Stimulated activated CD8-positive, alpha-beta memory T cell treated with anti-CD3 and anti-CD28 coated beads, Interleukin-15, amount 100 ng/mL, for 48 hours (primary cell): ENCODE results near the gene SPOCK3.
"Not testable (repeated sequence)": the region's sequence is repeated elsewhere in the genome, so short reads cannot be mapped to it uniquely, and the experiment has no call there.

Experiments
- DNase-seq, 2 donors: peaks; one replicate each; pipeline ENCODE4 v3.0.0-alpha.2; 2020; ENCODE audit warnings: low read depth in 2 of 2

Gene SPOCK3

DNA sequence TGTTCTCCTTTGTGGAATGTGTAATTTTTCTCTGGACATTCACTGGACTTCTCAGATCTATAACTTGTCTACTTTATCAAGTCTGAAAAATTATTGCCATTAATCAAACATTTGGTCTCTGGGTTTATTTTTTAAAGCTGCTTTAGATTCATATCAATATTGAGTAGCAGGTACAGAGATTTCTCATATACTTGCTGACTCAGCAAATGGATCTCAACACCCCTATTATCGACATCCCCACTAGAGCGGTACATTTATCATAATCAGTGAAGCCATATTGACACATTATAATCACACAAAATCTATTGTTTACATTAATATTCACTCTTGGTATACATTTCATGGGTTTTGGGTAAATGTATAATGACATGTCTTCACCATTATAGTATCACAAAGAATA is 268.7 kb downstream of the SPOCK3 start:
- DNase-seq = no peak

DNA sequence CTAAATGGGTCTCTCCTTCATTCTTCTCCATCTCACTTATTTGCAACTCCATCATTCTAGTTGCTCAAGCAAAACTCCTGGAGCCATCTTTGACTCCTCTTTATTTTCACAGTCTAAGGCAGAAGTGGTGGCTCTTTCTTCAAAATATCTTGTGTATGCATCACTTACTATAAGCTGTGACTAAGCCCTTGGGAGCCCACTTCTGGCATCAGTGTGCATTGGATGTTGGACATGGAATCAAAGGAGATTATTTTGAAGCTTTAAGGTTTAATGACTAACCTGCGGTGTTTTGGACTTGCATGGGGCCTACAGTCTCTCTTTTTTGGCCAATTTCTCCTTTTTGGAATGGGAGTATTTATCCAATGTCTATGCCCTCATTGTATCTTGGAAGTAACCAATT is 276.8 kb downstream of the SPOCK3 start:
- DNase-seq = no peak

DNA sequence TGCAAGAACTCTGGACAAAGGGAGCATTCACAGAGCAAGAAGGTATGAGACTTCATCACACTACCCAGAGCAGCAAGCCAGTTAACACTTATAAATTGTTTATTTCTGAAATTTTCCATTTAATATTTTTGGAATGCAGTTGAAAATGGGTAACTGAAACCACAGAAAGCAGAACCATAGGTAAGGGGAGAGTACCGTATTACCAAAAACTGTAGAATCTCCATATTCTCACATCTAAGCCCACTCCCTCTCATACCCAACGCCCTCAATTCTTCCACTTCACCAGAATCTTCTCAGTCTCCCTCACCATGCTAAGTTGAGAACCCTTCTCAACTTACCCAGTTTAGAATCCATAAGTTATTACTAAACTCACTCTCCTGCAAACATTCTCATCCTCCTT is 277.8 kb downstream of the SPOCK3 start:
- DNase-seq = no peak

DNA sequence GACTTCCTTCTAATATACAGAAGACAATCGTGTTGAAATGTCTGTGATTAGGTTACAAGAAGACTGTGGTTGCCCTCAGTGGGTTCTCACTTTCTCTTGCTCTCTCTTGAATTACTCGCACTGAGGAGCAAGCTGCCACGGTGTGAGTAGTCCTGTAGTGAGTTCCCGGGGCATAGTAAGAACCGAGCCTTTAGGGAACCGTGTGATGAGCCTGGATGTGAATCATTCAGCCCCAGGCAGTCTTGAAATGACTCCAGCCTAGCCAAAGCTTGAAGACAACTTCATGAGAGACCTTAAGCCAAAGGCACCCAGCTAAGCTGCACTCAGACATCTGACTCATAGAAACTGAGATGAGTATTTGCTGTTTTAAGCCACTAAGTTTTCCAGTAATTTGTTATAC is 292.7 kb downstream of the SPOCK3 start:
- DNase-seq = peak in 1 of 2 donors; percentile 4

DNA sequence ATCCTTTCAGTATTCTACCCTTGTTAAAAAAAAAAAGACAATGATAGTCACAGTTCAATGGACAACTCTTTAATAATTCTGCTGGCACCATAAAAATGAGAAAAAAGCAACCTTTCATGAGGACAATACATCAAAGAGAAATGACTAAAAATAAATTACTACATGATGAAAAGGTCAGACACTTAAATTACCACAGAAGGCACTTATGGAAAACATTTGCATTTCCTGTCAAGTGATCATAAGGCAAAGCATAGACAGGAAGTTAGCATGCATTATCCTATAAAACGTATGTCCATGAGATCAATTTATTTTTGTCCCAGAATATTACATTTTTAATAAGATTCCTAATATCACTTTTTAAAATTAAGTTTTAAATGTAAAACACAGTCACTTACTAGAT is 303.8 kb downstream of the SPOCK3 start:
- DNase-seq = no peak

DNA sequence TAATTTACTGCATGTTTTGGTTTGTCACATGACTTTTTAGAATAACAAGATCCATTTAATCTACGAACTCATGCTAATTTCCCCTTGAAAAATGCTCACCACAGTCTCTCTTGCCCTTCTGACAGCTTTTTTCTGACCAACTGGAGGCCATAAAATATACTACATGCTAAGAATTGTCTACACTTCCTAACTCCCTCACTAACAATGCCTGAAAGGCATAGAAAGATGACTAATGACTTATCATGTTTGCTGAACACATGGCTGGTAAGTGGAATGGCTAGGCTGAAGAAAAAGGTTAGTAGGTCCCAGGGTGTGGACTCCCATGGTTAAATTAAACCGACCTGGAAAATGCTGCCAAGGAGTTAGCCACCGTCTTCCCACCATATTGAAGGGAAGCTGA is 309.9 kb downstream of the SPOCK3 start:
- DNase-seq = no peak

DNA sequence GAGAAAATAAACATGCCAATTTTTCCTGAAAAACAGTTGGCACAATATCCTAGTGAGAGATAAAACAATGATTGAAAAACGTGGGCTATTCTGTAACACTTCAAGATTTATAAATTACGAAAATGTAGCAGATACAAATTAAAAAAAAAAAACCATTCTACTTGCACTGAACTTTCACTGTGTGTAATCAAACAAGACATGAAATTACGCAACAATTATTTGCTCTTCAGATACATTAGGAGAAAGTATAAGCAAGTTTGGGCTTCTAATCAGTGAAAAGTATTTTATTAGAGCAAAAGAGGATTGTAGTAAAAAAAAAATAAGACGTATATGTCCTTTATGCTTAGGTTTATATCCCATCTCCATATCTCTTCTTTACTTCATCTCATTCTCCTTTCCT is 320.4 kb downstream of the SPOCK3 start:
- no peak for DNase-seq

DNA sequence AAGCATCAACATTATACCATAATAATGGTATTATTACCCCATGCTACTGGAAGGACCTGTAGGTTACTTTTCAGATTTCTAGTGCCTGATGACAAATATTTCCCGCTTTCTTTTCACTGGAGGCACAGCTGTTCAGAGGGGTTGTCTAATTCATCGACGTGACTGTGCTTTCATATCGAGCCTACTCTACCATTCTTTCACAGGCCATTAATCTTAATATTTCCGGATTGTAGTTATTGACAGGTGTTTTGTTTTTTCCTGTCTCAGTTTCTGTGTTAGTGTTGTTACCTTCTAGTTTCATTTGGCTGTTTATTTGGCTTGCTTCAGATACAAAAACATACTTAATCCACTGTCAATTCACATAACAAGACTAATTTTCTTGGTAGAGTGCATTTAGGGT is 330.9 kb downstream of the SPOCK3 start:
- no peak for DNase-seq

DNA sequence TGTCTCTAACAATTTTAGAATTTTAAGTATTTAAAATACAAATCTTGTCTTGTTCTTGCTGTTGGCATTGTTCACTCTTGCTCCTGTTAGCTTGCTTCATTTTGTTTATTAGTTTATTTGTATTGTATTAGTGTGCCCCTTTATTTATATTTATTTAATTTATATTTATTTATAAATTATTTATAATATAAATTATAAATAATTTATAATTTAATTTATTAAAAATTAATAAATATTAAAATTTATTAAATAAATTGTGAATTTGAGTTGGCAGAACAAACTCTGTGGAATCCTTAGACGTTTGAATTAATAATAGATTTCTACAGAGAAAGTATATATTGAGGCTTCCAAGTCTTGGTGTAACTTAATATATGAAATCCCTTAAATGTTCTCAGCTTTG is 331.4 kb downstream of the SPOCK3 start:
- no peak for DNase-seq

DNA sequence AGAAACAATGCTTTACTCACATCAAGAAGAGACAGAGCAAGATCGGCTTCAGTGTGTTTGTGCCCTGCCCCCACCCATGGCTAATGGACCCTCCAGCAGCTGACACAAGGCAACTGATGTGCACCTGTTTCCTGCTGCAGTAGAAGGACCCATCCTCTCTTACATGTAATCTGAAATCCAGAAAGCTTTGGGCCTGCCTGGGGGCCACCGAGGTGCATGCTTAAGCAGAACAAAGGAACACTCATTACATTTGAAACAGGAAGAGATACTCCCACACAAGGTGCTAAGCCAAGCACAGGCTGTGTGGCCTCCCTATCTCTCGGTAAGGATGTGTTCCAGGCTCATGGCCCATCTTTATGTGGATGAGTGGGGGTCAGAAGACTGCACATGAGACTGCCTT is 338.0 kb downstream of the SPOCK3 start:
- no peak for DNase-seq

DNA sequence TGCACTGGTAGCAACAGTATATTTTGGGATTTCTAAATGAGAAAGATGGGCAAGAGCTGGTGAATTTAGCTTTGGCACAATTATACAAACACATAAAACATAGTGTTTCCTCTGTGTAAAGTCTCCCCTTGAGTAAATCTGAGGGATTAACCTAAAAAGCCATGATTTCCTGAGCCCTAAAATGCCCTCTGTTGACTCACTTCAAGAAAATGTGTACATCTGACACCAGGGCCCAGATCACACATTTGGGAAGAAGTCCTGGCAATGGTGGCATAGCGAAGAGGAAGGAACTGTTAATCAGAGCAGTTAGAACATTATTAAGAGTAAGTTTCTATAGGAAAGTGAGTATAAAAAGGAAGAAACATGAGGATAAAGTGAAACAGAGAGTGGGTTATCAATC is 338.5 kb downstream of the SPOCK3 start:
- no peak for DNase-seq

DNA sequence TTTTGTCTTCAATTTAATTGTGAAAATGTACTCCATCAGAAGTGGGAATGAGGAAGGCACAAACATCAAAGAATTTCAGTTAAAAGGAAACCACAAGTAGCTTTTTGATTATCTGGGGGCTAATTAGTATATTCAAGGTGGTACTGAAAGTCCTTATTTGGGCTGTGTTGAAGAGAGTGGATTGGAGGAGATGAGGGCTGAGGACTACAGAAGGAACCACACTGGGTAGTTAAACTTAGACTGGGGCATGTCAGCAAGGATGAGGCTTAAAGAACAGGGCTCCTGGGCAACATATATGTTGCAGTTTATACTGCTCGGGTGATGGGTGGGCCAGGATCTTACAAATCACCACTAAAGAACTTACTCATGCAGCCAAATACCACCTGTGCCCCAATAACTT is 346.8 kb downstream of the SPOCK3 start:
- no peak for DNase-seq

DNA sequence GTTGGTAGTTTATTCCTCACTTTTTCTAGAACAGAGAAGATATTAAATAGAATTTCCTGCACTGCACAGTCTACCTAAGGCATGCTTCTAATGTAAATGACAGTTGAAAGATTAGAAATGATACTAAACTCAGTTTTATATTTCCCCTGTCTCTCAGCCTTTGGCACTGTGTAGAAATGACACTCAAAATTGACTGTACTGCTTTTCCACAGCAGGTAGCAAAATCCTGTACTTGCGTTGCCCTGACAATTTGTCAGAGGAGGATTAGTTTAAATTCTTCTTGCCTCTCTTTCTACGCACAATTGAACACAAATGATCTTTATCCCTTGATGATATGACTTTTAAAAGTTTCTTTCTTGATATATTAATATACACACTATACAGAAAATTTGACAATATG is 347.6 kb downstream of the SPOCK3 start:
- DNase-seq = no peak

DNA sequence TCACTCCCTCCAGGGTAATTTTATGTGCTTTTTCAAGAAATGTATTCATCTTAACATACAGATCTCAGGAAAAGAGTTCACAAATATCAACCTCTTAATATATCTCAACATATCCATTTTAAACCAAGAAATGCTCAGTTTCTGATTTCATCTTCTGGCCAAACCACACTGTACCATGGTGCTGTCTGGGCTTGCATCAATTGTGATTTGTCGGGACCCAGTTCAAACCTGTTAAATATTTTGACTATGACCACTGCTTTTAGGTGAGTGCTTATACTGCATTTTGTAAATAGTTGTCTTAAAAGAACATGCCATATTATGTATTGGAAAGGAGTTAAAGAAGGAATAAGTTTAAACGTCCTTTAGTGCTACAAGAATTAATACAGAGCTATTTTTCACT is 352.1 kb downstream of the SPOCK3 start:
- no peak for DNase-seq

DNA sequence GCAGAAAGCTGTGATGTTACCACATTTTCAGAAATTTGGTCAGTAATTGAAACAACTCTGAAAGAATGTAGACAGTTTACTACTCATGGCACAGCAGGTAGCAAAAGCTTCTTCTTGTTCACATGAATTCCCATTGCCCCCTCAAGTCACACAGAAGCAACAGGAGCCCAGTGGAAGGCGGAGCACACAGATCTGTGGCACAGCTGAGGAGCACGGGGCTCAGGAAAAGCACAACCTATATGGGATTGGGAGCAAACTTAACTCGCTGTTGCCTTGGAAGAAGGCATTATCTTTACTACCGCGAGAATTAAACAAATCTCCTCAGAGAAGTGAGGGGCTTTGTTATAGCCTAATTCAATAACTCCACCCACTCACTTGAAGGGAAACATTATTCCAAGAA is 358.5 kb downstream of the SPOCK3 start:
- DNase-seq = no peak

DNA sequence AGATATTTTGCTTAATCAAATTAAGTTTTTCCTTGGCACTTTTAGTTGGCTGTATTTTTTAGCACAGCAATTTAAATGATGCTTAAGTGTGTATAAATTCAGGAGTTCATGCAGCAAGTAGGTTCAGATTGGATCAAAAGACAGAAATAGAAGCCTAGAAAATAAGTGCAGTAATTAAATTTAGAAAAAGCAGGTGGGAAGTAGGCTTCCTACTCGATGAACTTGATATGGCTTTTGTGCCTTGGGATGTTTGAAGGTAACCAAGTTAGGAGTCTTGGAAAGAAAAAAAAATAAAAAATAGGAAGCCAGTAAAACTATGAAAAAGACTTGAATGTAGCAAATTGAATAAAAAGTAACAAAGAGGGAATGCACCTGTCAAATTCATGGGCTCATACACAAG is 372.3 kb downstream of the SPOCK3 start:
- DNase-seq = no peak

DNA sequence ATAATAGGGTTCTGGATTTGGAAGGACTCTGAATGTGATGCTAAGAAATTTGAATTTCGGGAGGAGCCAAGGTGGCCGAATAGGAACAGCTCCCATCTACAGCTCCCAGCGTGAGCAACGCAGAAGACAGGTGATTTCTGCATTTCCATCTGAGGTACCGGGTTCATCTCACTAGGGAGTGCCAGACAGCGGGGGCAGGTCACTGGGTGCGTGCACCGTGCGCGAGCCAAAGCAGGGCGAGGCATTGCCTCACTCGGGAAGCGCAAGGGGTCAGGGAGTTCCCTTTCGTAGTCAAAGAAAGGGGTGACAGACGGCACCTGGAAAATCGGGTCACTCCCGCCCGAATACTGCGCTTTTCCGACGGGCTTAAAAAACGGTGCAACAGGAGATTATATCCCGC is 383.9 kb downstream of the SPOCK3 start:
- not testable (repeated sequence) for DNase-seq

DNA sequence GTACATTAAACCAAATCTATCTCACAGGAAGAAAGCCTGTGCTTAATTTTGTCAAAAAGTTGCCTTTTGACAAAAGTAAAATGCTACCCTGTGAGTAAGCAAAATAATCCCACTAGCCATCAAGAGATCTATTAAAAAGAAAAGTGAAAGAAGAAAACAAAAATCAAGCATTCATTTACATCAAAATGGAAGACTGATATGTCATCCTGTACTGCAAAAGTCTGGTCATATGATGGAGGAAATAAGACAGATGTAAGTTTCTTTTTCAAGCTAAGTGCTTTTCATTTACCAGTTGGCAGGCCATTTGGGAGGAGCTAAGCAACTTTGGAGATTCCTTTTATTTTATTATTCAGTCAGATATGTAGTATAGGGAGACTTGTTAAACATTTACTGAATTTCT is 387.4 kb downstream of the SPOCK3 start:
- no peak for DNase-seq

DNA sequence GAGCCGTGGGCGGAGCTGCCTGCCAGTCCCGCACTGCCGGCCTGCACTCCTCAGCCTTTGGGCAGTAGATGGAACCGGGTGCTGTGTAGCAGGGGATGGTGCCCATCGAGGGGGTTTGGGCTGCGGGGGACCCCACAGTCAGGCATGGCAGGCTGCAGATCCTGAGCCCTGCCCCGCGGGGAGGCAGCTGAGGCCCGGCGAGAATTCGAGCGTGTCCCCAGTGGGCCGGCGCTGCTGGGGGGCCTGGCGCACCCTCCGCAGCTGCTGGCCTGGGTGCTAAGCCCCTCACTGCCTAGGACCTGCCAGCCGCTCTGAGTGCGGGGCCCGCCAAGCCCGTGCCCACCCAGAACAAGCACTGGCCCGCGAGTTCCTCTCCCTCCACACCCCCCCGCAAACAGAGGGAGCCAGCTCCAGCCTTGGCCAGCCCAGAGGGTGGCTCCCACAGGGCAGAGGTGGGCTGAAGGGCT is 391.5 kb downstream of the SPOCK3 start:
- DNase-seq = no peak

DNA sequence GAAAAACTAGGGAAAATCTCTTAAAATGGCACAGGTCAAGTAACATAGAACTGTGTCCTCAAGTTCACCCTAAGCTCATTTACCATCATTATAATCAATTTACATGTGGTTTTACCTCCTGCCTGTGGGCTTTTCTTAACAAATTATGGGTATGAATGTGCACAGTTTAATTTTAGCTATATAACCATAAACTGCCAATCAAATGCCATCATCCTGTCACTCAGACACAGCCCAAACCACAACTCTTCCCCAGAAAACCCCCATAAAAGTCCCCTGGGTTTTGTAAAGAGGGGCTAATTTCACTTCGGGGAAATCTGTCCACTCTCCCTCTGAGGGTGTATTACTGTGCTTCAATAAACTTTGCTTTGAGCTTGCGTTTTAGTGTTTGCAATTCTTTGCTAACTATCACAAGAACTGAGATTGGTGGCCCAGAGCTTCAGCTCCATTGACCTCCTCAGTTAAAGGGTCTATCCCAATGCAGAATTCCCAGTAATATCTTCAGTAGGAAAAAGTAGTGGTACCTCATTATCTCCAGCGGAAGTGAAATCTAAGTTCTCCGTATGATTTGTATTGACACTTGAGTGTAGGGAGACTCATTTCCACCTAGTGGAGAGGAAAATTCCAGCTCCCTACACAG is 394.6 kb downstream of the SPOCK3 start:
- DNase-seq = no peak

DNA sequence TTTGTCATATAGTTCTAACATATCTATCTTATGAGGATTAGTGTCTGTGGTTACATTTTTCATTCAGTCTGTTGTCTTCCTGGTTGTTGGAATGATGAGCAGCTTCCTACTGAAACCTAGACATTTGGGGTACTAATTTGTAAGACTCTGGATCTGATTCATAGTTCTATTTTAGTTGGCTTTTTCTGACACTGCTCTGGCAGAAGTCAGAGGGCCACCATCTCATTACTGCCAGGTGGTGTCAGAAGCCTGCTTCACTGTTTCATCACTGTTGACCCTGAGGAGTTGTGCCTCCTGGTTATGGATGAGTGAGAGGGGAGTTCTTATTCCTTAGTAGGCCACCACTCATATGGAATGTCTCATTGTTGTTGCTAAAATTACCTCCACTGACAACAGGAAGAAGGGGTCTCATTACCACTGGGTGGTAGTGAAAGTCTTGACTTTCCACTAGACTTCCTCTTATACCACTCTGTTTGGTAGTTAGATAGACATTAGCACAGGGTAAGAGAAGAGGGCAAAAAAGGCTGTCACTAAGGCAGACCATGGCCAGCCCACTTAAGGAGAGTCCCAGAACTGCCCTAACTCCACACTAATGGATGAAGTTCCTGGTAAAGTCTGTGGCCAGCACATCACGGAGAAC is 395.2 kb downstream of the SPOCK3 start:
- no peak for DNase-seq

DNA sequence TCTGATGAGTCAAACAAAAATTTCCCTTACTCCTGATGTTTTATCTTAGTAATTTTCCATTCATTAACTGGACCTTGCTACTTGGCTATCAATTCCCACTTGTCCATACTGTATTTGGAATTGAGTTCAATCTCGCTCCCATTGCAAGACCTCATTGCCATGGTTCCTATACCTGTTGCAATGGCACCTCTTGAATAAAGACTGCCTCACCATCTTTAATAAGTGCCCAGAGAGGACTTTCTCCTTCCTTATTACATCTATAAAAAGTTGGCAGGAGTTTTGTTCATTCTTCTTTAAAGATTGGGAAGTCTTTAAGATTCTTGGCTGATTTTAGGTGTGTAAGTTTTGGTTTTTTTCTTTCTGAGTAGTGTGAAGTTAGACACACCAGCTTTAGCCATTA is 397.4 kb downstream of the SPOCK3 start:
- DNase-seq = no peak

DNA sequence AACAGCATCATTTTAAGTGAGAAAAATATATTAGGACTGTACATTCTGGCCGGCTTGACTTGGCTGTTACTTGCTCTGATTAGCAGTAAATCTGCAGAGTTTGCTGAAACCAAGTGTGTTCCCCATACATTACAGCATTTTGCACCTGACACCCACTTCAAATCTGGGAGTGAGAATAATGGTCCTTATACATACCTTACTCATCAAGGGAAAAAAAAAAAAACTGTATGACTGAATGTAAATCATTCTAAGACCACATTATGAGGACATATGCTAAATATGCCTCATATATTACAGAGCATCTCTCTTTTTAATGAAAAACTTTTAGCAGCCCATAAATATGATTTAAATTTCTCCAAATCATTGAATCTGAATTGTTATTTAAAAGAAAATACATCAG is 406.7 kb downstream of the SPOCK3 start:
- DNase-seq = no peak

DNA sequence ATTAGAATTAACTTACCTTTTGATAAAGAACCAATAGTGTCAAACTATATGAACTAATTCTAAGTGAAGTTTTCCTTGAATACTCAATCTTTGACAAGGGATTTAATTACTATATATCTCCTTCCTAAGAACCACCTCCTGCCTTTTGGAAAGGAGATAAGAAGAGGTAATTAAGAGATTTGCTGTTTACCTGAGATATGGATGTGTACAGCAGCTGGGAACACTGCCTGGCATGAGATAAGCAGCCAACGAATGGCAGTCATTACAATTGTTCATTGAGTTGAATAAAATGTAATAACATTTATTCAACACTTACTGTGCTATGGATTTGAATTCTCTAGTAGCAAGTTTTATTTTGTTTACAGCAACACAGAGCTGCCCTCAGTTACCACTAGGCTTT is 407.1 kb downstream of the SPOCK3 start:
- no peak for DNase-seq
